ENCODE results near the gene CD68. TPM values are rescaled to one million over a fixed set of nuclear protein-coding genes. Genes with fewer than 3 reads are reported as not detected.
A peak's percentile ranks its signal among the peaks of the same experiment; 100 is the strongest.
"Not testable (repeated sequence)": the region's sequence is repeated elsewhere in the genome, so short reads cannot be mapped to it uniquely, and the experiment has no call there.

Gene CD68
- total and polyA plus RNA-seq, 2 donors, result 47.0 to 124 TPM

GRCh38 chr17:7614425-7615264 is 35.2 kb downstream of the CD68 start, which contains the start of gene FXR2:
FXR2 (minus strand) TSS chr17:7614897; CDS start chr17:7614532, 365 bp downstream.
- Histone ChIP-seq H3K36me3 (ENCODE audit: control insufficient read depth in 2 of 2, insufficient read depth in 2 of 2, low read length in 1 of 2) (peaks cover 0 to 13% of the 10 kb centered on the region in 2 donors), H3K27ac (ENCODE audit: low read depth in 1 of 2, low read length in 1 of 2) (peak within 1 kb of the TSS; percentile 83 to 96), H3K4me1 (ENCODE audit: control insufficient read depth in 2 of 2, insufficient read depth in 2 of 2, low read length in 2 of 2) (peaks cover 16 to 22% of the 10 kb centered on the region in 2 donors), H3K9me3 (ENCODE audit: control insufficient read depth in 2 of 2, insufficient read depth in 1 of 2, low read length in 1 of 2) (no peaks in the 10 kb centered on the region), H3K4me3 (ENCODE audit: low read length in 2 of 2) (peak within 1 kb of the TSS; percentile 80 to 89), H3K27me3 (ENCODE audit: control insufficient read depth in 2 of 2, insufficient read depth in 1 of 2, low read length in 1 of 2) (no peaks in the 10 kb centered on the region)
- WGBS, result under 1% methylated on average over 93 of the region's 93 CpGs
- DNase-seq (ENCODE audit: low read depth in 6 of 9, low spot score in 9 of 9), result peak; percentile 99 to 100 (median 100)

- H3K9me3 ChIP-seq (ENCODE audit: control insufficient read depth in 2 of 2, insufficient read depth in 1 of 2, low read length in 1 of 2), result no peaks in the 10 kb centered on the region
- H3K36me3 ChIP-seq (ENCODE audit: control insufficient read depth in 2 of 2, insufficient read depth in 2 of 2, low read length in 1 of 2), result peaks cover 0 to 10% of the 10 kb centered on the region in 2 donors
- peak overlapping the region; percentile 83 to 89 for H3K27ac ChIP-seq (ENCODE audit: low read depth in 1 of 2, low read length in 1 of 2)
- WGBS, result 8% methylated on average over 28 of the region's 28 CpGs
- DNase-seq (ENCODE audit: low read depth in 6 of 9, low spot score in 9 of 9), result no peak
- H3K4me1 ChIP-seq (ENCODE audit: control insufficient read depth in 2 of 2, insufficient read depth in 2 of 2, low read length in 2 of 2), result peaks cover 16 to 22% of the 10 kb centered on the region in 2 donors
- H3K4me3 ChIP-seq (ENCODE audit: low read length in 2 of 2), result peak overlapping the region; percentile 58 to 59
- H3K27me3 ChIP-seq (ENCODE audit: control insufficient read depth in 2 of 2, insufficient read depth in 1 of 2, low read length in 1 of 2), result no peaks in the 10 kb centered on the region
These were observed 35.9 kb downstream of the CD68 start for GRCh38 chr17:7615265-7615747.

- Histone ChIP-seq H3K36me3 (ENCODE audit: control insufficient read depth in 2 of 2, insufficient read depth in 2 of 2, low read length in 1 of 2) (no peaks in the 10 kb centered on the region), H3K9me3 (ENCODE audit: control insufficient read depth in 2 of 2, insufficient read depth in 1 of 2, low read length in 1 of 2) (no peaks in the 10 kb centered on the region), H3K4me3 (ENCODE audit: low read length in 2 of 2) (no peak overlapping the region), H3K27me3 (ENCODE audit: control insufficient read depth in 2 of 2, insufficient read depth in 1 of 2, low read length in 1 of 2) (no peaks in the 10 kb centered on the region), H3K27ac (ENCODE audit: low read depth in 1 of 2, low read length in 1 of 2) (no peak overlapping the region), H3K4me1 (ENCODE audit: control insufficient read depth in 2 of 2, insufficient read depth in 2 of 2, low read length in 2 of 2) (peaks cover 7 to 9% of the 10 kb centered on the region in 2 donors)
- 90% methylated on average over 5 of the region's 5 CpGs for WGBS
- no peak for DNase-seq (ENCODE audit: low read depth in 6 of 9, low spot score in 9 of 9)
These were observed 39.2 kb downstream of the CD68 start for GRCh38 chr17:7618608-7619007.

- Histone ChIP-seq H3K27me3 (ENCODE audit: control insufficient read depth in 2 of 2, insufficient read depth in 1 of 2, low read length in 1 of 2) (no peaks in the 10 kb centered on the region), H3K9me3 (ENCODE audit: control insufficient read depth in 2 of 2, insufficient read depth in 1 of 2, low read length in 1 of 2) (no peaks in the 10 kb centered on the region), H3K27ac (ENCODE audit: low read depth in 1 of 2, low read length in 1 of 2) (no peak overlapping the region), H3K4me1 (ENCODE audit: control insufficient read depth in 2 of 2, insufficient read depth in 2 of 2, low read length in 2 of 2) (no peaks in the 10 kb centered on the region), H3K4me3 (ENCODE audit: low read length in 2 of 2) (no peak overlapping the region), H3K36me3 (ENCODE audit: control insufficient read depth in 2 of 2, insufficient read depth in 2 of 2, low read length in 1 of 2) (no peaks in the 10 kb centered on the region)
- 97% methylated on average over 8 of the region's 8 CpGs for WGBS
- no peak for DNase-seq (ENCODE audit: low read depth in 6 of 9, low spot score in 9 of 9)
These were observed 41.4 kb downstream of the CD68 start for GRCh38 chr17:7620835-7621234.

GRCh38 chr17:7623661-7624060 is 44.2 kb downstream of the CD68 start:
- no peaks in the 10 kb centered on the region for H3K9me3 ChIP-seq (ENCODE audit: control insufficient read depth in 2 of 2, insufficient read depth in 1 of 2, low read length in 1 of 2)
- 98% methylated on average over 5 of the region's 5 CpGs for WGBS
- H3K4me3 ChIP-seq (ENCODE audit: low read length in 2 of 2), result no peak overlapping the region
- no peaks in the 10 kb centered on the region for H3K36me3 ChIP-seq (ENCODE audit: control insufficient read depth in 2 of 2, insufficient read depth in 2 of 2, low read length in 1 of 2)
- H3K27me3 ChIP-seq (ENCODE audit: control insufficient read depth in 2 of 2, insufficient read depth in 1 of 2, low read length in 1 of 2), result no peaks in the 10 kb centered on the region
- H3K27ac ChIP-seq (ENCODE audit: low read depth in 1 of 2, low read length in 1 of 2), result no peak overlapping the region
- DNase-seq (ENCODE audit: low read depth in 6 of 9, low spot score in 9 of 9), result no peak
- H3K4me1 ChIP-seq (ENCODE audit: control insufficient read depth in 2 of 2, insufficient read depth in 2 of 2, low read length in 2 of 2), result peaks cover 5 to 16% of the 10 kb centered on the region in 2 donors

GRCh38 chr17:7625749-7626148 is 46.3 kb downstream of the CD68 start:
- peaks cover 5 to 16% of the 10 kb centered on the region in 2 donors for H3K4me1 ChIP-seq (ENCODE audit: control insufficient read depth in 2 of 2, insufficient read depth in 2 of 2, low read length in 2 of 2)
- H3K4me3 ChIP-seq (ENCODE audit: low read length in 2 of 2); H3K27ac ChIP-seq (ENCODE audit: low read depth in 1 of 2, low read length in 1 of 2); H3K36me3 ChIP-seq (ENCODE audit: control insufficient read depth in 2 of 2, insufficient read depth in 2 of 2, low read length in 1 of 2); H3K27me3 ChIP-seq (ENCODE audit: control insufficient read depth in 2 of 2, insufficient read depth in 1 of 2, low read length in 1 of 2); DNase-seq (ENCODE audit: low read depth in 6 of 9, low spot score in 9 of 9); H3K9me3 ChIP-seq (ENCODE audit: control insufficient read depth in 2 of 2, insufficient read depth in 1 of 2, low read length in 1 of 2): not testable (repeated sequence)
- WGBS, result 99% methylated on average over 16 of the region's 16 CpGs

GRCh38 chr17:7626307-7626706 is 46.9 kb downstream of the CD68 start:
- no peaks in the 10 kb centered on the region for H3K36me3 ChIP-seq (ENCODE audit: control insufficient read depth in 2 of 2, insufficient read depth in 2 of 2, low read length in 1 of 2)
- H3K4me3 ChIP-seq (ENCODE audit: low read length in 2 of 2), result no peak overlapping the region
- H3K9me3 ChIP-seq (ENCODE audit: control insufficient read depth in 2 of 2, insufficient read depth in 1 of 2, low read length in 1 of 2), result no peaks in the 10 kb centered on the region
- H3K27ac ChIP-seq (ENCODE audit: low read depth in 1 of 2, low read length in 1 of 2), result no peak overlapping the region
- no peak for DNase-seq (ENCODE audit: low read depth in 6 of 9, low spot score in 9 of 9)
- no peaks in the 10 kb centered on the region for H3K27me3 ChIP-seq (ENCODE audit: control insufficient read depth in 2 of 2, insufficient read depth in 1 of 2, low read length in 1 of 2)
- WGBS, result 93% methylated on average over 7 of the region's 7 CpGs
- peaks cover 5 to 16% of the 10 kb centered on the region in 2 donors for H3K4me1 ChIP-seq (ENCODE audit: control insufficient read depth in 2 of 2, insufficient read depth in 2 of 2, low read length in 2 of 2)

- Histone ChIP-seq H3K27me3 (ENCODE audit: control insufficient read depth in 2 of 2, insufficient read depth in 1 of 2, low read length in 1 of 2) (no peaks in the 10 kb centered on the region), H3K36me3 (ENCODE audit: control insufficient read depth in 2 of 2, insufficient read depth in 2 of 2, low read length in 1 of 2) (no peaks in the 10 kb centered on the region), H3K27ac (ENCODE audit: low read depth in 1 of 2, low read length in 1 of 2) (peak overlapping the region in 1 of 2 donors; percentile 92), H3K4me3 (ENCODE audit: low read length in 2 of 2) (peak overlapping the region; percentile 71 to 90), H3K9me3 (ENCODE audit: control insufficient read depth in 2 of 2, insufficient read depth in 1 of 2, low read length in 1 of 2) (no peaks in the 10 kb centered on the region), H3K4me1 (ENCODE audit: control insufficient read depth in 2 of 2, insufficient read depth in 2 of 2, low read length in 2 of 2) (peaks cover 5 to 16% of the 10 kb centered on the region in 2 donors)
- 40% methylated on average over 6 of the region's 6 CpGs for WGBS
- no peak for DNase-seq (ENCODE audit: low read depth in 6 of 9, low spot score in 9 of 9)
These were observed 47.5 kb downstream of the CD68 start for GRCh38 chr17:7626956-7627249.

- H3K9me3 ChIP-seq (ENCODE audit: control insufficient read depth in 2 of 2, insufficient read depth in 1 of 2, low read length in 1 of 2), result no peaks in the 10 kb centered on the region
- peak within 1 kb of the TSS; percentile 71 to 90 for H3K4me3 ChIP-seq (ENCODE audit: low read length in 2 of 2)
- H3K27ac ChIP-seq (ENCODE audit: low read depth in 1 of 2, low read length in 1 of 2), result peak within 1 kb of the TSS; percentile 74 to 92
- DNase-seq (ENCODE audit: low read depth in 6 of 9, low spot score in 9 of 9), result peak; percentile 75 to 93 (median 88)
- peaks cover 5 to 20% of the 10 kb centered on the region in 2 donors for H3K4me1 ChIP-seq (ENCODE audit: control insufficient read depth in 2 of 2, insufficient read depth in 2 of 2, low read length in 2 of 2)
- no peaks in the 10 kb centered on the region for H3K27me3 ChIP-seq (ENCODE audit: control insufficient read depth in 2 of 2, insufficient read depth in 1 of 2, low read length in 1 of 2)
- WGBS, result under 1% methylated on average over 54 of the region's 54 CpGs
- no peaks in the 10 kb centered on the region for H3K36me3 ChIP-seq (ENCODE audit: control insufficient read depth in 2 of 2, insufficient read depth in 2 of 2, low read length in 1 of 2)
These were observed 48.0 kb downstream of the CD68 start, which contains the start of gene SAT2 for GRCh38 chr17:7627250-7628121. SAT2 (minus strand) TSS chr17:7627821; CDS start chr17:7627635, 186 bp downstream.

Measured in thymus (tissue), 11 donors.